Liver (tissue), 3 donors: ENCODE data around the gene COPZ2.

Source experiments
- RAD21 ChIP-seq, 2 donors: IDR thresholded peaks; 2 replicates each; pipeline ENCODE4 v1.6.1; 2016; ENCODE audit warnings: antibody characterized with exemption in 2 of 2, mild to moderate bottlenecking in 2 of 2
- SP1 ChIP-seq: IDR thresholded peaks from 2 replicates; pipeline ENCODE4 v1.6.1; 2018; ENCODE audit warnings: antibody characterized with exemption, mild to moderate bottlenecking
- YY1 ChIP-seq: IDR thresholded peaks from 2 replicates; pipeline ENCODE4 v1.6.1; 2016; ENCODE audit warnings: antibody characterized with exemption, mild to moderate bottlenecking
- TF ChIP-seq, protein P1 (sequence below): fragments of 150-350 bp; IDR thresholded peaks from 2 replicates; pipeline ENCODE4 v1.5.1; 2017; ENCODE audit warnings: improper control_type of control experiment, low read depth, low read length; ENCODE audit not compliant: missing input control
- TF ChIP-seq, protein P2 (sequence below): IDR thresholded peaks from 2 replicates; pipeline ENCODE4 v1.6.1; 2016; ENCODE audit warnings: antibody characterized with exemption, mild to moderate bottlenecking
- TF ChIP-seq, protein P3 (sequence below): IDR thresholded peaks from 2 replicates; pipeline ENCODE4 v1.6.1; 2016; ENCODE audit warnings: antibody characterized with exemption
- donor health status: healthy.
- donor health status: healthy.

DNA sequence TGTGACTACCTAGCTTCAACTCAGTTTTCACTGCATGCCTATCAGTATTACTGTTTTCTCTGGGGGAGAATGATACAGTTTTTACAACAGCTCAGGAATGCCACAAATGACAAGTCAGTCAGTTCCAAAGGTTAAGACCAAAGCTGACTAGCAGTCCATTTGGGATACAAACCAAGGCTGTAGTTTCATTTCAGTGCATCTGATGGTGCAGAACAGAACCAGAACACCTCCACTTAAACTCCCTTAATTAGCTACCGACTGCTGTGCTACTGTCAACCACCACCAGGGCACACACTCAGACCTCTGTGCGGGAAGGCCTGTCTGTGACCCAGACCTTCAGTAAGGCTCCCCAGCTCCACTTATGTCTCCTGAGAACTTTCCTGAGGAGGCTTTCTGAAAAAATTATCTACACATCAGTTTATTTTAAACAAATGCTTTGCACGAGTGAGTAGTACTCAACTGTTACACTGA, 30.9 kb upstream of the COPZ2 start:
- TF ChIP-seq, protein P1, sequence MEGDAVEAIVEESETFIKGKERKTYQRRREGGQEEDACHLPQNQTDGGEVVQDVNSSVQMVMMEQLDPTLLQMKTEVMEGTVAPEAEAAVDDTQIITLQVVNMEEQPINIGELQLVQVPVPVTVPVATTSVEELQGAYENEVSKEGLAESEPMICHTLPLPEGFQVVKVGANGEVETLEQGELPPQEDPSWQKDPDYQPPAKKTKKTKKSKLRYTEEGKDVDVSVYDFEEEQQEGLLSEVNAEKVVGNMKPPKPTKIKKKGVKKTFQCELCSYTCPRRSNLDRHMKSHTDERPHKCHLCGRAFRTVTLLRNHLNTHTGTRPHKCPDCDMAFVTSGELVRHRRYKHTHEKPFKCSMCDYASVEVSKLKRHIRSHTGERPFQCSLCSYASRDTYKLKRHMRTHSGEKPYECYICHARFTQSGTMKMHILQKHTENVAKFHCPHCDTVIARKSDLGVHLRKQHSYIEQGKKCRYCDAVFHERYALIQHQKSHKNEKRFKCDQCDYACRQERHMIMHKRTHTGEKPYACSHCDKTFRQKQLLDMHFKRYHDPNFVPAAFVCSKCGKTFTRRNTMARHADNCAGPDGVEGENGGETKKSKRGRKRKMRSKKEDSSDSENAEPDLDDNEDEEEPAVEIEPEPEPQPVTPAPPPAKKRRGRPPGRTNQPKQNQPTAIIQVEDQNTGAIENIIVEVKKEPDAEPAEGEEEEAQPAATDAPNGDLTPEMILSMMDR = peak; percentile 32
- TF ChIP-seq YY1 = no peak
- TF ChIP-seq RAD21 (IDR thresholded peaks at IDR 0.05) = peak in 1 of 2 donors; percentile 31
- TF ChIP-seq SP1 = peak; percentile 40
- TF ChIP-seq, protein P2, sequence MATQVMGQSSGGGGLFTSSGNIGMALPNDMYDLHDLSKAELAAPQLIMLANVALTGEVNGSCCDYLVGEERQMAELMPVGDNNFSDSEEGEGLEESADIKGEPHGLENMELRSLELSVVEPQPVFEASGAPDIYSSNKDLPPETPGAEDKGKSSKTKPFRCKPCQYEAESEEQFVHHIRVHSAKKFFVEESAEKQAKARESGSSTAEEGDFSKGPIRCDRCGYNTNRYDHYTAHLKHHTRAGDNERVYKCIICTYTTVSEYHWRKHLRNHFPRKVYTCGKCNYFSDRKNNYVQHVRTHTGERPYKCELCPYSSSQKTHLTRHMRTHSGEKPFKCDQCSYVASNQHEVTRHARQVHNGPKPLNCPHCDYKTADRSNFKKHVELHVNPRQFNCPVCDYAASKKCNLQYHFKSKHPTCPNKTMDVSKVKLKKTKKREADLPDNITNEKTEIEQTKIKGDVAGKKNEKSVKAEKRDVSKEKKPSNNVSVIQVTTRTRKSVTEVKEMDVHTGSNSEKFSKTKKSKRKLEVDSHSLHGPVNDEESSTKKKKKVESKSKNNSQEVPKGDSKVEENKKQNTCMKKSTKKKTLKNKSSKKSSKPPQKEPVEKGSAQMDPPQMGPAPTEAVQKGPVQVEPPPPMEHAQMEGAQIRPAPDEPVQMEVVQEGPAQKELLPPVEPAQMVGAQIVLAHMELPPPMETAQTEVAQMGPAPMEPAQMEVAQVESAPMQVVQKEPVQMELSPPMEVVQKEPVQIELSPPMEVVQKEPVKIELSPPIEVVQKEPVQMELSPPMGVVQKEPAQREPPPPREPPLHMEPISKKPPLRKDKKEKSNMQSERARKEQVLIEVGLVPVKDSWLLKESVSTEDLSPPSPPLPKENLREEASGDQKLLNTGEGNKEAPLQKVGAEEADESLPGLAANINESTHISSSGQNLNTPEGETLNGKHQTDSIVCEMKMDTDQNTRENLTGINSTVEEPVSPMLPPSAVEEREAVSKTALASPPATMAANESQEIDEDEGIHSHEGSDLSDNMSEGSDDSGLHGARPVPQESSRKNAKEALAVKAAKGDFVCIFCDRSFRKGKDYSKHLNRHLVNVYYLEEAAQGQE = no peak
- TF ChIP-seq, protein P3, sequence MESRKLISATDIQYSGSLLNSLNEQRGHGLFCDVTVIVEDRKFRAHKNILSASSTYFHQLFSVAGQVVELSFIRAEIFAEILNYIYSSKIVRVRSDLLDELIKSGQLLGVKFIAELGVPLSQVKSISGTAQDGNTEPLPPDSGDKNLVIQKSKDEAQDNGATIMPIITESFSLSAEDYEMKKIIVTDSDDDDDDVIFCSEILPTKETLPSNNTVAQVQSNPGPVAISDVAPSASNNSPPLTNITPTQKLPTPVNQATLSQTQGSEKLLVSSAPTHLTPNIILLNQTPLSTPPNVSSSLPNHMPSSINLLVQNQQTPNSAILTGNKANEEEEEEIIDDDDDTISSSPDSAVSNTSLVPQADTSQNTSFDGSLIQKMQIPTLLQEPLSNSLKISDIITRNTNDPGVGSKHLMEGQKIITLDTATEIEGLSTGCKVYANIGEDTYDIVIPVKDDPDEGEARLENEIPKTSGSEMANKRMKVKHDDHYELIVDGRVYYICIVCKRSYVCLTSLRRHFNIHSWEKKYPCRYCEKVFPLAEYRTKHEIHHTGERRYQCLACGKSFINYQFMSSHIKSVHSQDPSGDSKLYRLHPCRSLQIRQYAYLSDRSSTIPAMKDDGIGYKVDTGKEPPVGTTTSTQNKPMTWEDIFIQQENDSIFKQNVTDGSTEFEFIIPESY = no peak
